Measurements from ENCODE around the gene ARHGEF16.

Gene ARHGEF16

DNA sequence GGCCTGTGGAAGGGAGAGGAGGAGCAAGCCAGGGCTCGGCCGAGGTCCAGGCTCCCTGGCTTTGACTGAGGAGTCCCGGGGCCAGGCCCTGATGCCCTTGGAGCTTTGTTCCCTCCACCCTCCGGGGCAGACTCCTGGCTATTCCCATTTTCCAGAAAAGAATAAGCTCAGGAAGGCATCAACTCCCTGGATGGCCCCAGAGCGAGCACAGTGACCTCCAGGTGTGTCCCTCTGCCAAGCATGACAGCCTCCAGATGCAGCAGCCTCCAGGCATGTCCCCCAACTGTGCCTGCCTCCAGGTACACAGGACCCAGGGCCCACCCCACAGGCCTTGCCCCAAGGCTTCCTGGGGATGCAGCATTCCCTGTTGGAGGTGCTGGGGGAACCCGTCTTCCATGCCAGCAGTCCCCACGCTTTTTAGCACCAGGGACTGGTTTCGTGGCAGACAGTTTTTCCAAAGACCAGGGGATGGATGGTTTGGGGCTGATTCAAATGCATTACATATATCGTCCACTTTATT is 15.7 kb upstream of the ARHGEF16 start:
- DNase-seq (ENCODE audit: low spot score), result no peak

DNA sequence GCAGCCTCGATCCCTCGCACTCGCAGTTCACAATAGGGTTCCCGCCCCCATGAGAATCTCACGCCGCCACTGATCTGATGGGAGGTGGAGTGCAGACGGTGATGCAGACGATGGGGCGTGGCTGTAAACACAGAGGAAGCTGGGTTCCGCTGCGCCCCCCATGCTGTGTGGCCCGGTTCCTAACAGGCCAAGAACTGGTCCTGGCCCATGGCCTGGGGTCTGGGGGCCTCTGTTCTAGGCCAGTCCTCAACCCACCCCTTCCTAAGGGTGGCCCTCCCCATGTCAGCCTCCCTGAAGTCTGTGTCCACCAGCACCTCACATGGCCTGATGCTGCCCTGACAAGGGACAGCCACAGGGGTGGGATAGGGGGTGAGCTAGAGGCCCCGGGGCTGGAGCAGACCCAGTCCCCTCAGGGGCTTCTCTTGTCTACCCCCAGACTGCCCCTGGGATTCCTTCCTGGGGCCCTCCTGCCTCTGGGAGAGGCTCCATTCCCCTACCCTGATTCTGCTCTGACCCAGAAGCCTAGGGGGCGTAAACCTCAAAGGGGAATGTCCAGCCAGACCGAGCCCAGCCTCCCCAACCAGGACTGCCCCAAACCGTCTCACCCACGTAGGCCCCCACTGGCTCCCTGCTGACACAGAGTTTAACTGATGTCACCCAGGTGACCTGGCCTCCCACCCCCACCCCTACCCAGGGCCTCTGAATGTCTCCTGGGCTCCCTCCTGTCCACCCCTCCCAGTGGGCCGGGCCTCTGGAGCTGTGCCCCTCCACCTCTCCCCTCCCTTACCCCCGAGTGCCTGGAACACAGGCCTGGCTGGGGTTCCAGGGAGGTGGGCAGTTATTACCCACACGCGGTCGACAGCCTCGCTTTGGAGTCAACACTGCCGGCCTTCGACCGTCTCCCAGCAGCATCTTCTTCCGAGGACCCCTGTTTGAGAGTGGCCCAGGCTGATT is 14.8 kb upstream of the ARHGEF16 start:
- DNase-seq (ENCODE audit: low spot score), result no peak

DNA sequence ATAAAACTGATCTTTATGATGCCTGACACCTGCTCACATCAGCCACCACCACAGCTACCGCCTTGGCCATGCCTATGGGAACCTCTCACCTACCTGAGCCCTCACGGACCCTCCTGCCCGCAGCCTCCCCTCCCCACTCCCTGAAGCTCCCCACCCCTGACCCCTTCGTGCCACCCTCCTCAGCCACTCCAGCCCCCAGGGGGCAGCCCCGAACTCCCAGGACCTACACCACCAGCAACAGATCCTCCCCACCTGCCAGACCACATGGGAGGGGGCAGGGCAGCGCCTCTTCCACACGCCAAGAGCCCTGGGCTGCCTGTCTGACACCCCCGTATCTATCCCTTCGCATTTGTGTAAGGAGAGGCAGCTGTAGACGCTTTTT is 14.2 kb upstream of the ARHGEF16 start:
- DNase-seq (ENCODE audit: low spot score), result no peak

DNA sequence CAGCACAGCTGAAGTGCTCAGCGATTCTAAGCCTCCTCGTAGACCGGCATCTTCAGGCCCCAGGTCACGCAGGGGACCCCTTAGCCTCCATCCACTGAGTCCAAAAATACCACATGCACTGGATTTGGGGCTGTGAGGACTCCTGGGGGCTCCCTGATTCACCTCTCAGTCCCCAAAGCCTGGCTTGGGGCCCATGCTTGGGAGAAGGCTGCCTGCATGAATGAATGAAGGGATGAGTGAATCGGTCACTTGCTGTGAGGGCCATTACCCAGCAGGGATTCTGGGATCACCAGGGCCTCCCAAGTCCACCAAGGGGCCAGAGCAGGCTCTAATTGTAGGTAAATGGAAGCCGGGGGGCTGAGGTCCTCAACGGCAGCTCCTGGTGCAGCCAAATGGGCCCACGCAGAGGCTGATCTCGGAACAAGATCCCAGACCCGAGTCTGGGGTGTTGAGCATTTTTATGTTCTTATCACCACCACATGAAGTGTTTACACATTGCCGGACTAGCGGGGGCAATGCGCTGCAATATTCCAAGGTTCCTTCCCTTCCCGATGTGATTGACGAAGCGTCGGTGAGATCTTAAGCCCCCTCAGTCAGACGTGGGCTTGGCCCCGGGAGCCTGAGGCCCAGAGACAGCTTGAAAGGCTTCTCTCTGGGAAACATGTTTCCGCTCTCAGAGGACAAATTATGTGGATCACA is 13.6 kb upstream of the ARHGEF16 start:
- DNase-seq (ENCODE audit: low spot score), result no peak

DNA sequence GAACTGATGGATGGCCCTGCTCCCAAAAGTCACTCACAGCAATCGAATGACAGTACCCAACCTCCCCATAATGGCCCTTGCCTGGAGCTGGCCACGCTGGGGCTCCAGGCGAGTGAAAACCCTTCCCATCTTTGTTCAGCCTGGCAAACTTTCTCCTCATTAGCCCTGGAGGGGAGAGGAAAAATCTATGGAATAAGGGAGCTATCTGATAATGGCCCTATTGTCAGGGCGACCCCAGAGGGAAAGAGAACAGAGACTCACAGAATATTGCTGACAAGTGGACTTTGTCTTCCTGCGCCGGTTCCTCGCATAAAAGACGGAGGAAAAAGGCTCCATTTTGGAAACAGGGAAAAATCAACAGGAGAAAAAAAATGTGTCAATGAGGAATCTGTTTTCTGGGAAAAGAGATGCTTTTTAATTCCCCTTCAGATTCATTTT is 13.0 kb upstream of the ARHGEF16 start:
- peak; percentile 83 for DNase-seq (ENCODE audit: low spot score)

DNA sequence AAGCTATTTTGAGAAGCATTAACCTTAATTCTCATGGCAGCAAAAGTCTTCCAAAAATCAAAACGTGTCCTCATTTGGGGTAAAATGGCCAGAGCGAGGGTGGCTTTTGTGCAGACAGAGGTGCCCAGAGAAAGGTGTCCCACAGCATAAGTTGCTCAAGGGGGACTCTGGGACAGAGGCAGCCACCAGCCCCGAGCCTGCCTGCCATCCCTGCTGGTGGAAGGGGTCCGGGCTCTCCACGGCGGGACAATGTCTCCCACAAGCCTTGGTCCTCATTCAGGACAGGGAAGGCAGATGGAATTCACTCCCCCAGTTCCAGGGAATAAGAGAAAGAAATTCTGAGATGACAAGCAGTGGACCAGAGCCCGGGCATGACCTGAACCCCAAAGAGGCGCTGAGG is 12.6 kb upstream of the ARHGEF16 start:
- no peak for DNase-seq (ENCODE audit: low spot score)

DNA sequence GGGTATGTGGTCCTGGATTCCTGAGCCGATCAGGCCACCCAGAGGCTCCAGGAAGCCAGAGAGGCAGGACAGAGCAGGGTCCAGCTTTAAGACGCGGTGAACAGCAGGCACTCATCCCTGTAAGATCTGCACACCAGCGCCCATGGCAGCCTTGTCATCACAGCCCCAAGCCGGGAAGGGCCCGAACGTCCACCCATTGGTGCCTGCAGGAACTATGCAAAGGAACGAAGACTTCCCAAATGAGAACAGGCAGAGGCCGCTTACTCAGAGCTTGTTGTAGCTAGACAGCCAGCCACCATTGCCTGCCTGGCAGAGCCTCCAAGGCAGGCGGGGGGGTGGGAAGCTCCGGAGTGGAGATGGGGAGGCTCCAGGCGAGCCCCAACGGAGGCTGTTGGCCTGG is 12.1 kb upstream of the ARHGEF16 start:
- no peak for DNase-seq (ENCODE audit: low spot score)

DNA sequence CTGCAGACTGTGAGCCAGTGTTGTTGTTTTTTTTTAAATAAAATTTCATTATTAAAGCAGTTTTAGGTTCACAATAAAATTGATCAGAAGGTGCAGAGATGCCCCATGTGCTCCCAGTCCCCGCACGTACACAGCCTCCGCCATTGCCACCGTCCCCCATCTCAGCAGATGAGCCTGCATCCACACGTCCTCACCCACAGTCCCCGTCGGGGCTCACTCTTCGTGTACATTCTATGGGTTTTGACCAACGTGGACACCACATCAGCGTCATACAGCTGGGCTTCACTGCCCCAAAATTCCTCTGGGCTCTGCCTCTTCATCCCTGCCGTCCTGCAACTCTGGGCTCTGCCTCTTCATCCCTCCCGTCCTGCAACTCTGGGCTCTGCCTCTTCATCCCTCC is 11.6 kb upstream of the ARHGEF16 start:
- no peak for DNase-seq (ENCODE audit: low spot score)

DNA sequence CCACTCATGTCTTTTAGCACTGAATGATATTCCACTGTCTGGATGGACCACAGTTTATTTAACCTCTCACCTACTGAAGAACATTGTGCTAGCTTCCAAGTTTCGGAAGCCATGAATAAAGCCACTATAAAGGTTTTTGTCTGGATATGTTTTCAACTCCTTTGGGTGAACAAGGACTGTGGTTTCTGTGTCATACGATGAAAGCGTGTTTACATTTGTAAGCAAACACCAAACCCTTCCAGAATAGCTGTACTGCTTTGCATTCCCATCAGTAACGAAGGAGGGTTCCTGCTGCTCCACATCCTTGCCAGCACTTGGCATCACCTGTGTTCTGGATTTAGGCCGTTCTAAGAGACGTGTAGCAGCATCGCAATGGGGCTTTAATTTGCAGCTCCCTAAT is 10.7 kb upstream of the ARHGEF16 start:
- no peak for DNase-seq (ENCODE audit: low spot score)

DNA sequence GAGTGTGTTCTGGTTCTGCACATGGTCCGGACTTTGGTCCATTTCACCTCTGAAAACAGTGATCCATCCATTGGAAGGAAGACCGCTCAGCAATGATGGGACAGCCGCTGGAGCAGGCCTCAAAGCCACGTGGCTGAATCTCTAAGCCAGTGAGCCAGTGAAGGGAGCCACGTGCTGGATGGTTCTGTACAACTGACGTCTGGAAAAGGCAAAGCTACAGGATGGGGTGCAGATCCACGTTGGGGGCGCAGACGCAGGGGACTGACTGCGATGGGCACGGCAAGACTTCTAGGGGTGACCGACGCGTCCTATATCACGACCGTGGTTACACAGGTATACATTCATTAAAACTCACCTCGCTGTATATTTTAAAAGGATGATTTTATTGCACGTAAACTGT is 10.2 kb upstream of the ARHGEF16 start:
- no peak for DNase-seq (ENCODE audit: low spot score)

DNA sequence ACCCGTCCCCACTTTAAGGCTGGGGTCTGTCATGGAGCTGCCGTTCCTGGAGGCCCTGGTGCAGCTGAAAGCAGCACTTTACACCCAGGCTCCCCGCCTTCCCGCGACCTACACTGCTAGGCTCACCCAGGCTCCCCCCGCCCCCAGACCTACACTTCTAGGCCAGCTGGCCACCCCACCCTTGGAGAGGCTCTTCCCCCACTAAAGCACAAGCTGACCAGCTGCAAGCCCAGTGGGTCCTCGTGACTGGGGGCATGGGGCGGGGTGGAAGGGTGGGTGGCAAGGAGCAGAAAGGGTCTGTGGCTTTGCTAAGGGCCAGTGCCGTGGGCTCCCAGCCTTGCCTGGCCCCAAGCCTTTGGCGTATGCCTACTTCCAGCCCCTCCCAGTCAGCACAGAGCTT is 9.7 kb upstream of the ARHGEF16 start:
- peak; percentile 48 for DNase-seq (ENCODE audit: low spot score)

DNA sequence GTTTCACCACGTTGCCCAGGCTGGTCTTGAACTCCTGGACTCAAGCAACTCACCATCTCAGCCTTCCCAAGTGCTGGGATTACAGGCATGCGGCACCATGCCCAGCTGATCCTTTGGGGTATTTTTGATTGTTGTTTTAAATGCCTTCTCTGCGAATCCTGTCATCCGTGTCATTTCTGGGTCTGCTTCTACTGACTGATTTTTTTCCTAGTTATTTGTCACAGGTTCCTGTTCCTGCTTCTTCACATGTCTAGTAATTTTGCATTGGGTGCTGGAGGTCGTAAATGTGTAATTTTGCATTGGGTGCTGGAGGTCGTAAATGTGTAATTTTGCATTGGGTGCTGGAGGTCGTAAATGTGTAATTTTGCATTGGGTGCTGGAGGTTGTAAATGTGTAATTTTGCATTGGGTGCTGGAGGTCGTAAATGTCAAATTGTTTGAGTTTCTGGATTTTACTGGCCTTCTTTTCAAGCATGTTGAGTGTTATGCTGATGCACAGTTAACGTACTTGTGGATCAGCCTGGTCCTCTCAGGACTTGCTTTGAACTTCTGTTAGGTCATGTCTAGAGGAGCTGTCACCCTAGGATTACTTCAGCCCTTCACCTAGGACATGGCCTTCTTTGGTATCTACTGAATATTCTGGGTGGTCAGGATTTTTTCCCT is 4.1 kb upstream of the ARHGEF16 start:
- DNase-seq (ENCODE audit: low spot score), result no peak

DNA sequence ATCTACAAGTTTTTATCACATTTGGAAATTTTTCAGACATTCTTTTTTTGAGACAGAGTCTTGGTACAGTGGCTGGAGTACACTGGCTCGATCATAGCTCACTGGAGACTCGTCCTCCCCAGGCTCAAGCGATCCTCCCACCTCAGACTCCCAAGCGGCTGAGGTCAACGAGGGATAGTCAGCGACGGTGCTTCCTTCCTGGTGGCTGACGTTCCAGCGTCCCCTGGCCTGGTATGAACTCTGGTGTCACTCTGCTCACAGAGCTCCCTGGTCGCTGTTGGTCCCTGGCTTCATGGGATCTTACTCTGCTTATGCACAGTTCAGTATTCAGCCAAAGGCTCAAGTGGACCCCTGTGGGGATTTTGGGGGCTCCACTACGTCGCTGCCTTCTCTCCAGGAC is 3.5 kb upstream of the ARHGEF16 start:
- no peak for DNase-seq (ENCODE audit: low spot score)

DNA sequence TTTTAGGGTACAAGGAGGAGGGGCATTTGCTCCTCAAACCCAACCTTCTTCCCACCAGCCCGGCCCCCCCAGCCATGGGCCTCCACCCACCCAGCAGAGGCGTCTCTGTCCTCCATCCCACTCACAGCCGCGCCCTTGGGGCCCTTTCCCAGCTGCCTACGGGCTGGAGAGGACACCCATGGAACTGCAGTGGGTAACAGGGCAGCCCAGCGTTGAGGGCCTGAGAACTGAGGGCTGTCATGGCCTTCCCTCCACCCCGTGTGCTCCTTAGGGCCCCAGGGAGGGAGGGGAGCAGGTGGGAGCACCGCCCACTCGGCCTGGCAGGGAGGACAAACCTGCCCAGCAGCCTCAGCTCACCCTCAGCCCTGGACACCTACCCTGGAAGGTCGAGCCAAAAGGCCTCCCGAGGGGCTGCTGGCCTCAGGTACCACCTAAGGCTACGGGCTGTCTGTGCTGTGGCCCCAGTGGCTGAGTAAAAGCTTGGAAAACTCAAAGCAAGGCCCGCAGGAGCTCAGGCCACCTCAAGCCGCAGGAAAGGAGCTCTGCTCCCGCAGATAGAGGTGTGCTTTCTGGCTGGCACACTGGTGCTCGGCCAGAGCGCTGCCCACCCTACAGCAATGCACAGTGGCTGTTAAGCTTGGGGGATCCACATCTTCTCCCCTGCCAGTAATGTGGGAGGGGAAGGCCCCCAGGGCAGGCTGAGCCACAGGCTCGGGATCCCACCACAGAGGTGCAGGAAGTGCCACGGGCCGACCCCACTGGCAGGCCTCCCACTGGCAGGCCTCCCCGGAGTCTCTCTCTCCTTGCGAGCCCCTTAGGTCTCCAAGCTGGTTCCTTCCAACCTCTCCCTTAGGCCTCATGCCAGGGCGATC is 2.2 kb upstream of the ARHGEF16 start:
- DNase-seq (ENCODE audit: low spot score), result no peak

DNA sequence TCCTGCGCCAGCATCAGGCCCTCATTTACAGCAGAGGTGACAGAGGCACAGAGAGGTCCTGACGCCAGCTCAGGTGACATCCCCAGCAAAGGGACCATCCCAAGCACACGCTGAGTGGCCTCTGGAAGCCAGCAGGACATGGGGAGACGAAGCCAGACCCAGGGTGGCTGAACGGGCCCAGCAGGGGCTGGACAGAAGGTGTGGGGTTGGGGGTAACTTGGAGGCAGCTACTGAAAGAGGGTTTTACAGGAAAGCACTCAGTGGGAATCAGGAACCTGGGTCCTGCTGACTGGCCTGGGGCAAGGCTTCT is 1.6 kb upstream of the ARHGEF16 start:
- no peak for DNase-seq (ENCODE audit: low spot score)

DNA sequence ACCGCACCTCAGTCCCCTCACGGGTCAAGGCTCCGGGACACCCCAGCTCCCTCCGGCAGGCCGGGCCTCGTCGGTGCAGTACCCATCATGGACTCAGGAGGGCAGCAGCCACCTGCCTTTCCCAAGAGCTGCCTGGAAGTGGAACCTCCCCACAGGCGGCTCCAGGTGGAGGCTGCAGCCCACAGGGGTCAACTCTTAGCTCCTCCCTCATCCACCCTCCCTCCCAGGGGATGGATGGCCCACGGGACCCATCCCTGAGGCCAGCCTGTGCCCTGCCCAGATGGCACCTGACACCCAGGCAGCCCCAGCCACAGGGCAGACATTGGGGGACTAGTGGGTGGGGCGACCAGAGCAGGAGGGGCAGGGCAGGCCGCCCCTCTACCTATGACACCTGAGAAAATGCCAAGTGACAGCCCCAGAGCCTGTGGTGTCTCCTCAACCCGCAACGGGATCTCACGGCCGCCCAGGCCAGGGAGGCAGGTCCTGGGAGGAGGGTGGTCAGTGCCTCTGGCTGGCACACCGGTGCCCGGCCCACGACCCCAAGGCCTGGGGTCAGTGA is 1.2 kb upstream of the ARHGEF16 start:
- DNase-seq (ENCODE audit: low spot score), result peak; percentile 56

DNA sequence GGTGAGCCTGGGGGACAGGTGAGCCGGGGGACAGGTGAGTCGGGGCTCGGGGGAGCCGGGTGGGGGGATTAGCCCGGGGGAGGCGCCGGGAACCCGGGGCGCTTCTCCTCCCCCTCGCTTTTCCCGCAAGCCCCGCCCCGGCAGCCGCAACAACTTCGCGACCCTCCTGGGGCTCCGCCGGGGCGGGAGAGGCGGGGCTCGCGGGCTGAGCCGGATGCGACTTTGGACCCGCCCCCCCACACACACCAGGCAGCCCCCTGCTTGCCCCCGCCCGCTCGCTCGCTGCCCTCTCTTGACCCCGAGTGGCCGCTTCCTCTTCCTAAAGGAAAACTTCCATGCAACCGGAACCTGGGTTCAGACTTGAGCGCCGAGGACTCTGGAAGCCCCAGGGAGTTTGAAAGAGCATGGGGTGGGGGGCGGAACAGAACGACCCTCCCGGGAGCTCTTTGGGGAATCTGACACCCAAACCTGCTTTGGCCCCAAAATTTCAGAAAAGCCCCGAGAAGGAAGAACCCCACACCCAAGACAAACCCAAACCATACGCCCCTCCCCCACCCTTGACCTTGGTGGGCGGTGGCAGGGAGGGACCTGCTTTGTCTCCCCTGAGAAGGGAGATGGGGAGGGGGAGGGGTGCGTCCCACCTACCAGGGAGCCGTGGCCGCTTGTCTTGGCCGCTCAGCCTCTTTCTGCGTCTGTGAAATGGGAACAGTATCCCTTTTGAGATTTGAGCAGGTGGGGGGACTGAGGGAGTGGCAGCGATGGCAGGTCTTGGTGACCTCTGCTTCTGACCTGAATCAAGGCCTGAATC is 550 bp downstream of the ARHGEF16 start:
- DNase-seq (ENCODE audit: low spot score), result no peak

DNA sequence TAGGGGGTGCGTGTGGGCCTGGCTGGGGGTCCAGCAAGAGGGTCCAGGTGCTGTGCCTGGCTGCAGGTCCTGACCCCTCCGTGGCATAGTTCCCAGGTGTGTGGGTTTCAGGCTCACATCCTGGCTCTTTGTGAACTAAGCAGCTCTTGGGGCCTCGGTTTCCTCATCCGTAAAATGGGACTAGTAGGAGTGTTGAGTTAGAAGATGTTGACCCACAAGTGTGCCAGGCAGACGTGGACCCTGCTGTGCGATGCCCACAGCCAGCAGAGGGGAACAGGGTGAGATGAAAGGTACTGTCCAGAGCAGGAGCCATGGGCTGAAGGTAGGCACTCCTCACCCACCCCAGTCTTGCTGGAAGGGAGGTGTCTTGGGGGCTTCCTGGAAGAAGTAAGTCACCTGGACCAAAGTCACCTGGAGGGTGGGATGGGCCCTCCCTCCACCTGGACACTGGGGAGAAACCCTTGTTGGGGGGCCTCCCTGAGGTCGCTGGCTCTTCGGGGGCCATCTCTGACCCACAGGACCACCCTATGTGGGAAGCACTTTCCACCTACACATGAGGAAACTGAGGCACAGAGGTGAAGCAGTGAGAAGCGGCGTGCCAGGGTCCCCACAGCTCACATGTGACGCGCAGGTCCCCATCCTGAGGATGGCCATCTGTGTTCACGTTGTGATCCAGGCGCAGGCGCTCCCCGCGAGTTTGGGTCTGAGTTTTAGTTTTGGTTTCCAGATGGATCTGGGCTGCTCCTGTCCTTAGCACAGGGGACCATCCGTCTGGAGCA is 1.4 kb downstream of the ARHGEF16 start:
- no peak for DNase-seq (ENCODE audit: low spot score)

DNA sequence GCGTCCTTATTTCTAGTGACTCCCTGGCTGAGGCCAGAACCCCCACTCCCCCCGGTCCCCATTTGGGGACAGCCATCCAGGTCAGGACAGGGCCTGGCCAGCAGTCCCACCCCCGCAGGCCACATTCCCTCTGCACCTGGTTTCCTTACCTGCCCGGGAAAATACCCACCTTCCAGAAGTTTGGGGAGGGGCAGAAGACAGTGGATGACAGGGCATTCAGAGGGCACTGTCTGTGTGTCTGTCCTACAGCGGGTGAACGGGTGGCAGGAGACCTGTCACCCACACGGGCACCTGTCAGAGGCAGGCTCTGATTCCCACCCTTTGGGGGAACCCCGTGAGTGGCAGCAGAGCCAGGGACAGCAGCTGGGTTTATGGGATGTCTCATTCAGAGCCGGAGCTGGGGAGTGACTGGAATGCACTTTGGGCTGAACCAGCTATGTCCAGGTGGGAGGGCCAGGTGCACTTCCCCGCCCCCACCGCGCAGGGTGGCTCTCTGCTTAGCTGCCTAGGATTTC is 2.0 kb downstream of the ARHGEF16 start:
- no peak for DNase-seq (ENCODE audit: low spot score)

All from putamen (tissue), 1 donor.